Activated CD4-positive, alpha-beta T cell treated with anti-CD3 and anti-CD28 coated beads, Interleukin-2, amount 50 U/mL, for 48 hours (primary cell): Measurements from ENCODE around the gene ANGPTL4.
"Not testable (repeated sequence)": the region's sequence is repeated elsewhere in the genome, so short reads cannot be mapped to it uniquely, and the experiment has no call there.

Experiments used
- DNase-seq, 2 experiments: peaks; one replicate each; pipeline ENCODE4 v3.0.0-alpha.2; 2020

Gene ANGPTL4

GRCh38 chr19:8334458-8335342 is 29.3 kb upstream of the ANGPTL4 start:
- DNase-seq: peak; percentile 44 to 49

- peak in 1 of 2 experiments; percentile 41 for DNase-seq
Observed at GRCh38 chr19:8335343-8336071, 28.4 kb upstream of the ANGPTL4 start.

- DNase-seq: no peak
Observed at GRCh38 chr19:8336072-8336569, 27.8 kb upstream of the ANGPTL4 start.

GRCh38 chr19:8336660-8337059 is 27.3 kb upstream of the ANGPTL4 start:
- no peak for DNase-seq

GRCh38 chr19:8337728-8338127 is 26.2 kb upstream of the ANGPTL4 start:
- DNase-seq: no peak

- DNase-seq: no peak
Observed at GRCh38 chr19:8338835-8339234, 25.1 kb upstream of the ANGPTL4 start.

- DNase-seq: no peak
Observed at GRCh38 chr19:8340341-8341096, 23.4 kb upstream of the ANGPTL4 start.

- not testable (repeated sequence) for DNase-seq
Observed at GRCh38 chr19:8341504-8341903, 22.5 kb upstream of the ANGPTL4 start.

GRCh38 chr19:8342316-8342683 is 21.7 kb upstream of the ANGPTL4 start:
- no peak for DNase-seq

GRCh38 chr19:8342684-8343482 is 21.1 kb upstream of the ANGPTL4 start, which contains the start of gene KANK3:
Gene KANK3, minus strand, starts transcription at chr19:8343262. Its CDS starts 5,434 bp downstream, at chr19:8337828.
- DNase-seq: peak; percentile 95 to 96

GRCh38 chr19:8343483-8343844 is 20.5 kb upstream of the ANGPTL4 start:
- no peak for DNase-seq

- not testable (repeated sequence) for DNase-seq
Observed at GRCh38 chr19:8349629-8350372, 14.2 kb upstream of the ANGPTL4 start.

GRCh38 chr19:8352134-8352827 is 11.7 kb upstream of the ANGPTL4 start:
- DNase-seq: no peak

GRCh38 chr19:8352845-8353244 is 11.1 kb upstream of the ANGPTL4 start:
- not testable (repeated sequence) for DNase-seq

GRCh38 chr19:8355631-8356402 is 8.1 kb upstream of the ANGPTL4 start:
- DNase-seq: no peak

GRCh38 chr19:8357007-8357521 is 6.9 kb upstream of the ANGPTL4 start:
- DNase-seq: no peak

GRCh38 chr19:8358948-8359347 is 5.0 kb upstream of the ANGPTL4 start:
- DNase-seq: no peak

- no peak for DNase-seq
Observed at GRCh38 chr19:8360196-8360595, 3.8 kb upstream of the ANGPTL4 start.

GRCh38 chr19:8361921-8362793 is 1.8 kb upstream of the ANGPTL4 start:
- DNase-seq: peak; percentile 52 to 64
